GM12892 (cell line): ENCODE measurements around the gene SLC15A1.

Experiments
- POLR2A ChIP-seq: IDR thresholded peaks from 2 replicates; pipeline ENCODE4 v1.6.1; 2011; ENCODE audit warnings: low read depth, low read length, control low read depth
- POLR2AphosphoS5 ChIP-seq: IDR thresholded peaks from 2 replicates; pipeline ENCODE4 v1.6.1; 2011; ENCODE audit warnings: low read depth, low read length, control low read depth

- no peak for TF ChIP-seq POLR2A
- no peak for TF ChIP-seq POLR2AphosphoS5
Observed at GRCh38 chr13:98706446-98707110, 45.9 kb downstream of the SLC15A1 start.
